HCT116 (cell line): ENCODE results near the gene TM4SF4.

Experiments
- CTCF ChIP-seq, 3 experiments: fragments of 200-600 bp in 1 of 3; sonication (generic) in 1 of 3; IDR thresholded peaks in 2 of 3; conservative IDR thresholded peaks in 1 of 3; 2 replicates each; pipeline ENCODE4 v1.5.1; 2012 to 2017; ENCODE audit warnings: low read depth in 2 of 3, low read length in 2 of 3, antibody characterized with exemption in 1 of 3, borderline replicate concordance in 1 of 3, control low read depth in 1 of 3, mild to moderate bottlenecking in 1 of 3, mixed read lengths in 1 of 3, mixed run types in 1 of 3, moderate library complexity in 1 of 3; ENCODE audit not compliant: insufficient read depth in 1 of 3
- EGR1 ChIP-seq: IDR thresholded peaks from 2 replicates; pipeline ENCODE4 v1.6.1; 2012; ENCODE audit warnings: low read depth
- EZH2phosphoT487 ChIP-seq: fragments of 200-600 bp; IDR thresholded peaks from 2 replicates; pipeline ENCODE4 v1.6.1; 2018; ENCODE audit warnings: antibody characterized with exemption, borderline replicate concordance
- MAX ChIP-seq: IDR thresholded peaks from 2 replicates; pipeline ENCODE4 v1.6.1; 2012
- POLR2A ChIP-seq: IDR thresholded peaks from 2 replicates; pipeline ENCODE4 v1.7.0; 2011; ENCODE audit warnings: borderline replicate concordance; ENCODE audit not compliant: insufficient read depth, insufficient read length; ENCODE audit errors: extremely low read depth
- POLR2AphosphoS5 ChIP-seq: IDR thresholded peaks from 2 replicates; pipeline ENCODE4 v1.6.1; 2011; ENCODE audit warnings: mild to moderate bottlenecking, low read depth, low read length, moderate library complexity
- YY1 ChIP-seq: IDR thresholded peaks from 2 replicates; pipeline ENCODE4 v1.6.1; 2011; ENCODE audit warnings: low read length, low read depth, moderate library complexity, mild to moderate bottlenecking; ENCODE audit not compliant: insufficient replicate concordance; ENCODE audit errors: extremely low read depth

- no peak for TF ChIP-seq EZH2phosphoT487
- TF ChIP-seq CTCF (IDR thresholded peaks at IDR 0.05 in 2 of 3, conservative IDR thresholded peaks at IDR 0.05 in 1 of 3; ENCODE audit: borderline replicate concordance in 1 of 3, insufficient read depth in 1 of 3, low read depth in 2 of 3, low read length in 2 of 3) = no peak
- TF ChIP-seq POLR2A = no peak
- no peak for TF ChIP-seq POLR2AphosphoS5
- TF ChIP-seq YY1 = no peak
- no peak for TF ChIP-seq EGR1
- TF ChIP-seq MAX = no peak
Observed at GRCh38 chr3:149519912-149520311, 45.4 kb downstream of the TM4SF4 start.
